Kidney (tissue), 14 donors: Measurements from ENCODE around the gene NEU3. TPM values are rescaled to one million over a fixed set of nuclear protein-coding genes. Genes with fewer than 3 reads are reported as not detected.

ENCODE experiments used
- DNase-seq, 5 donors: peaks; one replicate each; pipeline ENCODE4 v3.0.0-alpha.2; 2013 to 2020
- FAIRE-seq: peaks from 2 replicates; lab custom pipeline; 2012; peaks lifted over from hg19 to GRCh38; lab: Jason Lieb, UNC
- H3K27ac ChIP-seq, 2 donors: one replicate each; pipeline ENCODE4 v1.7.0; 2013; ENCODE audit warnings: low read depth in 2 of 2, low read length in 2 of 2, inconsistent platforms in 1 of 2
- H3K27me3 ChIP-seq: one replicate; pipeline ENCODE4 v1.7.1; 2013; ENCODE audit warnings: low read length, inconsistent platforms; ENCODE audit not compliant: control insufficient read depth, insufficient read depth
- H3K36me3 ChIP-seq, 3 donors: one replicate each; pipeline versions ENCODE4 v1.7.0 to v1.7.1; 2013; ENCODE audit warnings: low read length in 3 of 3, control low read depth in 1 of 3, inconsistent platforms in 1 of 3; ENCODE audit not compliant: insufficient read depth in 3 of 3, control insufficient read depth in 2 of 3
- H3K4me1 ChIP-seq, 3 donors: one replicate each; pipeline versions ENCODE4 v1.7.0 to v1.7.1; 2013; ENCODE audit warnings: low read length in 3 of 3, inconsistent platforms in 1 of 3, low read depth in 1 of 3; ENCODE audit not compliant: control insufficient read depth in 2 of 3, insufficient read depth in 2 of 3
- H3K4me3 ChIP-seq, 3 donors: one replicate each; pipeline versions ENCODE4 v1.7.0 to v1.8.1; 2013; ENCODE audit warnings: low read length in 3 of 3, control low read depth in 1 of 3, inconsistent platforms in 1 of 3
- H3K9ac ChIP-seq, 3 donors: one replicate each; pipeline versions ENCODE4 v1.7.0 to v1.7.1; 2013; ENCODE audit warnings: low read length in 3 of 3, control low read depth in 1 of 3, inconsistent platforms in 1 of 3
- H3K9me3 ChIP-seq, 3 donors: one replicate each; pipeline versions ENCODE4 v1.7.0 to v1.7.1; 2013; ENCODE audit warnings: low read length in 3 of 3, control low read depth in 1 of 3, inconsistent platforms in 1 of 3; ENCODE audit not compliant: control insufficient read depth in 2 of 3, insufficient read depth in 1 of 3
- CTCF ChIP-seq: IDR thresholded peaks from 3 replicates; pipeline ENCODE4 v1.5.1; 2012; ENCODE audit warnings: mild to moderate bottlenecking, moderate library complexity, borderline replicate concordance; ENCODE audit not compliant: insufficient read depth; ENCODE audit errors: extremely low read depth
- intact Hi-C: fragments of 100-400 bp; cut with DNase I; formaldehyde crosslinking; loops from one replicate; pipeline ENCODE4 v1.11.1; 2022
- polyA plus RNA-seq: library from polyadenylated mRNA; stranded (reverse); fragments of 350-450 nt; fragmentation: Illumina TruSeq; extraction: RNeasy Lipid Tissue Mini Kit (QIAGEN cat#74804); gene quantifications from one replicate; pipeline ENCODE4 v1.2.3, GENCODE V29; 2014; ENCODE audit warnings: low read depth, low replicate concordance; ENCODE audit not compliant: insufficient read depth
- total RNA-seq: library from RNA; stranded (reverse); fragmentation: NEBNext Ultra II Directional; extraction: Animal tissue kit (Norgen Biotek cat#: 25700); gene quantifications from one replicate; pipeline ENCODE4 v1.2.1, GENCODE V29; 2021
- donor health status: control.
- donor health status: control.
- donor health status: control.
- donor health status: control.
- donor health status: control.
- donor health status: DM: yes; HTN: yes; CAD: no.
- donor health status: Normal renal cell carcinoma (clear cell type).

The NEU3 gene
- total and polyA plus RNA-seq, 2 donors from 2014 or later = 2.8 to 13.2 TPM

GRCh38 chr11:75022296-75022695, 33.6 kb downstream of the NEU3 start:
- Histone ChIP-seq H3K4me3 (no peak overlapping the region), H3K4me1 (peaks cover 0 to 22% (median 15%) of the 10 kb centered on the region in 3 donors), H3K9me3 (no peaks in the 10 kb centered on the region), H3K27ac (peak overlapping the region; percentile 68 to 69), H3K27me3 (no peaks in the 10 kb centered on the region), H3K36me3 (no peaks in the 10 kb centered on the region), H3K9ac (no peak overlapping the region)
- FAIRE-seq (no peak), DNase-seq (peak in 3 of 5 donors; percentile 29 to 62 (median 48))
- no peak for TF ChIP-seq CTCF
- intact Hi-C loops = loop anchor here (10.0 kb wide), 1 partner anchor 223 kb away; the partner anchor contains the start of gene TPBGL

GRCh38 chr11:75022759-75023396, 34.1 kb downstream of the NEU3 start:
- peak; percentile 93 for TF ChIP-seq CTCF
- Histone ChIP-seq H3K36me3 (no peaks in the 10 kb centered on the region), H3K9me3 (no peaks in the 10 kb centered on the region), H3K27me3 (no peaks in the 10 kb centered on the region), H3K4me1 (peaks cover 0 to 22% (median 15%) of the 10 kb centered on the region in 3 donors), H3K9ac (peak overlapping the region in 1 of 3 donors; percentile 14), H3K4me3 (no peak overlapping the region), H3K27ac (peak overlapping the region; percentile 68 to 69)
- DNase-seq (peak; percentile 83 to 89 (median 86)), FAIRE-seq (no peak)
- intact Hi-C loops = loop anchor here (10.0 kb wide), 1 partner anchor 222 kb away; the partner anchor contains the start of gene TPBGL

- no peaks in the 10 kb centered on the region for H3K27me3 ChIP-seq
- DNase-seq = no peak
- no peaks in the 10 kb centered on the region for H3K9me3 ChIP-seq
- H3K9ac ChIP-seq = peak overlapping the region in 1 of 3 donors; percentile 14
- no peaks in the 10 kb centered on the region for H3K36me3 ChIP-seq
- H3K4me3 ChIP-seq = no peak overlapping the region
- intact Hi-C loops = loop anchor here (10.0 kb wide), 1 partner anchor 221 kb away; the partner anchor contains the start of gene TPBGL
- H3K4me1 ChIP-seq = peaks cover 0 to 22% (median 15%) of the 10 kb centered on the region in 3 donors
- TF ChIP-seq CTCF = no peak
- H3K27ac ChIP-seq = no peak overlapping the region
- no peak for FAIRE-seq
Measured at GRCh38 chr11:75023446-75024067, 34.8 kb downstream of the NEU3 start.
